Measurements from ENCODE around the gene CCDC181.

DNA sequence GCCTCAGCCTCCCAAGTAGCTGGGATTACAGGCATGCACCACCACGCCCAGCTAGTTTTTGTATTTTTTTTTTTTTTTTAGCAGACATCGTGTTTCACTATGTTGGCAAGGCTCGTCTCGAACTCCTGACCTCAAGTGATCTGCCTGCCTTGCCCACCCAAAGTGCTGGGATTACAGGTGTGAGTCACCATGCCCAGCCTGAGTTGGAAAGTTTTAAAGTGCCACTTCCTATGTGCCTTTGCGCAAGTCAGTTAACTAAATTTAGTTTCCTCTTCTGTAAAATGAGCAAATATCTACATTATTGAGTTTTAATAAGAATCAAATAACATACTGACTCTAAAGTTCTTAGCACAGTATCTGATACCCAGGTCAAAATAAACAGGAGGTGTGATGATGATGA is 46.1 kb upstream of the CCDC181 start:
- TF ChIP-seq, protein P1, sequence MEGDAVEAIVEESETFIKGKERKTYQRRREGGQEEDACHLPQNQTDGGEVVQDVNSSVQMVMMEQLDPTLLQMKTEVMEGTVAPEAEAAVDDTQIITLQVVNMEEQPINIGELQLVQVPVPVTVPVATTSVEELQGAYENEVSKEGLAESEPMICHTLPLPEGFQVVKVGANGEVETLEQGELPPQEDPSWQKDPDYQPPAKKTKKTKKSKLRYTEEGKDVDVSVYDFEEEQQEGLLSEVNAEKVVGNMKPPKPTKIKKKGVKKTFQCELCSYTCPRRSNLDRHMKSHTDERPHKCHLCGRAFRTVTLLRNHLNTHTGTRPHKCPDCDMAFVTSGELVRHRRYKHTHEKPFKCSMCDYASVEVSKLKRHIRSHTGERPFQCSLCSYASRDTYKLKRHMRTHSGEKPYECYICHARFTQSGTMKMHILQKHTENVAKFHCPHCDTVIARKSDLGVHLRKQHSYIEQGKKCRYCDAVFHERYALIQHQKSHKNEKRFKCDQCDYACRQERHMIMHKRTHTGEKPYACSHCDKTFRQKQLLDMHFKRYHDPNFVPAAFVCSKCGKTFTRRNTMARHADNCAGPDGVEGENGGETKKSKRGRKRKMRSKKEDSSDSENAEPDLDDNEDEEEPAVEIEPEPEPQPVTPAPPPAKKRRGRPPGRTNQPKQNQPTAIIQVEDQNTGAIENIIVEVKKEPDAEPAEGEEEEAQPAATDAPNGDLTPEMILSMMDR (IDR thresholded peaks at IDR 0.05; ENCODE audit: poor library complexity), result no peak
- TF ChIP-seq EZH2phosphoT487 (IDR thresholded peaks at IDR 0.05; ENCODE audit: low read depth, severe bottlenecking, unreplicated experiment) (no peak), EZH2 (IDR thresholded peaks at IDR 0.05; ENCODE audit: borderline replicate concordance) (no peak)
